ENCODE data around the gene GPATCH8. TPM values are rescaled to one million over a fixed set of nuclear protein-coding genes. Genes with fewer than 3 reads are reported as not detected.

The GPATCH8 gene
- polyA plus RNA-seq, 1 donor (not counting 4 experiments of a cell fraction or from before 2014, with no cell fraction given) = 15.1 TPM

GRCh38 chr17:44530896-44531418 is 27.8 kb upstream of the GPATCH8 start:
- no peaks in the 10 kb centered on the region for H3K9me3 ChIP-seq (ENCODE audit: control insufficient read depth, low read depth, low read length)
- H3K27ac ChIP-seq (ENCODE audit: control insufficient read depth, insufficient read depth, low read length) = no peak overlapping the region
- H3K4me2 ChIP-seq (ENCODE audit: control insufficient read depth, extremely low read depth, insufficient read depth, low read depth, low read length) = no peak overlapping the region
- no peaks in the 10 kb centered on the region for H4K20me1 ChIP-seq (ENCODE audit: control insufficient read depth, extremely low read depth, insufficient read depth, low read length)
- H3K36me3 ChIP-seq (ENCODE audit: control insufficient read depth in 2 of 2, extremely low read depth in 1 of 2, insufficient read depth in 2 of 2, low read length in 2 of 2) = no peaks in the 10 kb centered on the region
- dilution Hi-C loops (cut with MboI; ENCODE audit: extremely low pct_ligation_motif_present, low sequenced_read_pairs) = loop anchor here (10.0 kb wide), 1 partner anchor 104 kb away; no protein-coding TSS in a partner anchor
- TF ChIP-seq EZH2 (IDR thresholded peaks at IDR 0.05; ENCODE audit: low read length) = no peak
- TF ChIP-seq, protein P1, sequence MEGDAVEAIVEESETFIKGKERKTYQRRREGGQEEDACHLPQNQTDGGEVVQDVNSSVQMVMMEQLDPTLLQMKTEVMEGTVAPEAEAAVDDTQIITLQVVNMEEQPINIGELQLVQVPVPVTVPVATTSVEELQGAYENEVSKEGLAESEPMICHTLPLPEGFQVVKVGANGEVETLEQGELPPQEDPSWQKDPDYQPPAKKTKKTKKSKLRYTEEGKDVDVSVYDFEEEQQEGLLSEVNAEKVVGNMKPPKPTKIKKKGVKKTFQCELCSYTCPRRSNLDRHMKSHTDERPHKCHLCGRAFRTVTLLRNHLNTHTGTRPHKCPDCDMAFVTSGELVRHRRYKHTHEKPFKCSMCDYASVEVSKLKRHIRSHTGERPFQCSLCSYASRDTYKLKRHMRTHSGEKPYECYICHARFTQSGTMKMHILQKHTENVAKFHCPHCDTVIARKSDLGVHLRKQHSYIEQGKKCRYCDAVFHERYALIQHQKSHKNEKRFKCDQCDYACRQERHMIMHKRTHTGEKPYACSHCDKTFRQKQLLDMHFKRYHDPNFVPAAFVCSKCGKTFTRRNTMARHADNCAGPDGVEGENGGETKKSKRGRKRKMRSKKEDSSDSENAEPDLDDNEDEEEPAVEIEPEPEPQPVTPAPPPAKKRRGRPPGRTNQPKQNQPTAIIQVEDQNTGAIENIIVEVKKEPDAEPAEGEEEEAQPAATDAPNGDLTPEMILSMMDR (optimal IDR thresholded peaks at IDR 0.05 in 1 of 3, IDR thresholded peaks at IDR 0.05 in 1 of 3, conservative IDR thresholded peaks at IDR 0.05 in 1 of 3; ENCODE audit: extremely low read depth in 1 of 3, insufficient read depth in 2 of 3, low read length in 3 of 3) = no peak
- H2AFZ ChIP-seq (ENCODE audit: control insufficient read depth, low read length) = no peak overlapping the region
- DNase-seq (ENCODE audit: low read depth, low spot score) (no peak), FAIRE-seq (no peak)
- no peaks in the 10 kb centered on the region for H3K79me2 ChIP-seq (ENCODE audit: control insufficient read depth, insufficient read depth, low read length)
- H3K27me3 ChIP-seq (ENCODE audit: control insufficient read depth, extremely low read depth, insufficient read depth, low read length) = no peaks in the 10 kb centered on the region
- H3K4me1 ChIP-seq (ENCODE audit: control insufficient read depth, extremely low read depth, insufficient read depth, low read length) = peaks cover 5% of the 10 kb centered on the region
- H3K9ac ChIP-seq (ENCODE audit: control insufficient read depth, extremely low read depth, insufficient read depth, low read length) = no peak overlapping the region
- H3K9me1 ChIP-seq (ENCODE audit: control insufficient read depth, extremely low read depth, insufficient read depth, low read length) = no peaks in the 10 kb centered on the region
- H3K4me3 ChIP-seq (ENCODE audit: control insufficient read depth in 2 of 3, extremely low read depth in 1 of 3, insufficient read depth in 2 of 3, low read depth in 1 of 3, low read length in 3 of 3) = no peak overlapping the region

DNA sequence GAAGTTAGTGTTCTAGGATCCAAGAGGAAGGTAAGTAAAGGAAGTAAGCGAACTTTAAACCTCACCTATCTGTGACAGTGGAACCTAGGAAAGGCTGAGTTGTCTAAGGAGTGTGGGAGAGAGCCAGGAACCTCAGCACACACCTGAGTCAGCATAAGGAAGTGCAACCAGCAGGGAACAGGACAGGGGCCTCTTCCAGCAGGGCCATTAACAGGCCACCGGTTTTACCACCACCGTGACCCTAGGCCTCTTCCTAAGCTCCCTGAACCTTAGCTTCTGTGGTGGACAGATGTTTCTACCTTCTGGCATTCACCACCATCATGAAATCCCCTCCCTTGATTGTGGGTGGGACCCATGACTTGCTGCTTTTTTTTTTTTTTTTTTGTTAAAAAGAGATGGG is 26.7 kb upstream of the GPATCH8 start:
- Histone ChIP-seq H3K36me3 (ENCODE audit: control insufficient read depth in 2 of 2, extremely low read depth in 1 of 2, insufficient read depth in 2 of 2, low read length in 2 of 2) (no peaks in the 10 kb centered on the region), H3K79me2 (ENCODE audit: control insufficient read depth, insufficient read depth, low read length) (no peaks in the 10 kb centered on the region), H3K9ac (ENCODE audit: control insufficient read depth, extremely low read depth, insufficient read depth, low read length) (no peak overlapping the region), H3K4me1 (ENCODE audit: control insufficient read depth, extremely low read depth, insufficient read depth, low read length) (peaks cover 5% of the 10 kb centered on the region), H4K20me1 (ENCODE audit: control insufficient read depth, extremely low read depth, insufficient read depth, low read length) (no peaks in the 10 kb centered on the region), H3K4me2 (ENCODE audit: control insufficient read depth, extremely low read depth, insufficient read depth, low read depth, low read length) (no peak overlapping the region), H3K9me3 (ENCODE audit: control insufficient read depth, low read depth, low read length) (no peaks in the 10 kb centered on the region), H3K9me1 (ENCODE audit: control insufficient read depth, extremely low read depth, insufficient read depth, low read length) (no peaks in the 10 kb centered on the region), H3K27me3 (ENCODE audit: control insufficient read depth, extremely low read depth, insufficient read depth, low read length) (no peaks in the 10 kb centered on the region), H3K4me3 (ENCODE audit: control insufficient read depth in 2 of 3, extremely low read depth in 1 of 3, insufficient read depth in 2 of 3, low read depth in 1 of 3, low read length in 3 of 3) (no peak overlapping the region), H3K27ac (ENCODE audit: control insufficient read depth, insufficient read depth, low read length) (no peak overlapping the region), H2AFZ (ENCODE audit: control insufficient read depth, low read length) (no peak overlapping the region)
- dilution Hi-C loops (cut with MboI; ENCODE audit: extremely low pct_ligation_motif_present, low sequenced_read_pairs) = loop anchor here (10.0 kb wide), 1 partner anchor 105 kb away; no protein-coding TSS in a partner anchor
- FAIRE-seq = no peak
- TF ChIP-seq, protein P1 (optimal IDR thresholded peaks at IDR 0.05 in 1 of 3, IDR thresholded peaks at IDR 0.05 in 1 of 3, conservative IDR thresholded peaks at IDR 0.05 in 1 of 3; ENCODE audit: extremely low read depth in 1 of 3, insufficient read depth in 2 of 3, low read length in 3 of 3) = no peak
- TF ChIP-seq EZH2 (IDR thresholded peaks at IDR 0.05; ENCODE audit: low read length) = no peak
- no peak for DNase-seq (ENCODE audit: low read depth, low spot score)

Measured in keratinocyte (primary cell).